ENCODE measurements around the gene XRCC4. TPM values are rescaled to one million over a fixed set of nuclear protein-coding genes. Genes with fewer than 3 reads are reported as not detected.

XRCC4 gene
- total and polyA plus RNA-seq, 9 of the 15 experiments (the other 6 are each of a cell fraction or from before 2014, with no cell fraction given): 13.6 to 61.6 (median 22.4) TPM

GRCh38 chr5:83312663-83313062 is 235.3 kb downstream of the XRCC4 start:
- no peaks in the 10 kb centered on the region for H3K9me1 ChIP-seq (ENCODE audit: control insufficient read depth, insufficient read depth, low read length)
- no peak overlapping the region for H3K4me3 ChIP-seq
- DNase-seq (ENCODE audit: extremely low read depth in 1 of 4, low spot score in 3 of 4) (no peak), FAIRE-seq (no peak), ATAC-seq (no peak)
- no TSS peak for BruUV-seq (replicated peaks)
- no peaks in the 10 kb centered on the region for H3K4me1 ChIP-seq (replicated peaks in 1 of 2; ENCODE audit: control insufficient read depth in 2 of 2, insufficient read depth in 2 of 2, low read length in 2 of 2)
- H4K20me1 ChIP-seq (replicated peaks; ENCODE audit: control insufficient read depth, insufficient read depth, low read length): no peaks in the 10 kb centered on the region
- POLR2A ChIA-PET: no interaction called here
- H3K27ac ChIP-seq (ENCODE audit: extremely low read depth, low read depth, low read length): no peak overlapping the region
- no peak overlapping the region for H3K4me2 ChIP-seq (ENCODE audit: insufficient read depth, low read length)
- intact Hi-C loops (cut with micrococcal nuclease) (no loop called here), in situ Hi-C loops (cut with MboI) (no loop called here)
- WGBS (ENCODE audit: insufficient coverage, low coverage, missing lambda C conversion rate): 46% methylated on average over 2 of the region's 2 CpGs
- CTCF ChIA-PET (ENCODE audit: low intra/inter-chr PET ratio): no interaction called here
- H3K9me3 ChIP-seq (replicated peaks; ENCODE audit: control insufficient read depth, insufficient read depth, low read depth, low read length): no peaks in the 10 kb centered on the region
- no peak overlapping the region for H2AFZ ChIP-seq (ENCODE audit: low read depth, low read length)
- H3K36me3 ChIP-seq (ENCODE audit: control insufficient read depth, insufficient read depth, low read length): no peaks in the 10 kb centered on the region
- H3K79me2 ChIP-seq (ENCODE audit: control insufficient read depth, insufficient read depth, low read length): no peaks in the 10 kb centered on the region
- no peaks in the 10 kb centered on the region for H3K27me3 ChIP-seq (ENCODE audit: control insufficient read depth in 2 of 2, insufficient read depth in 2 of 2, low read length in 2 of 2)
- no peak overlapping the region for H3K9ac ChIP-seq (ENCODE audit: insufficient read depth in 1 of 2, low read depth in 2 of 2, low read length in 2 of 2)
- TF ChIP-seq SMAD4 (CRISPR knock-in tag; conservative IDR thresholded peaks at IDR 0.05) (no peak), KLF10 (CRISPR knock-in tag; IDR thresholded peaks at IDR 0.05) (no peak), FOXM1 (IDR thresholded peaks at IDR 0.05; ENCODE audit: low read depth) (no peak), FOXM1 (CRISPR knock-in tag; IDR thresholded peaks at IDR 0.05; ENCODE audit: low read depth) (no peak), ZNF57 (CRISPR knock-in tag; IDR thresholded peaks at IDR 0.05) (no peak), REST (IDR thresholded peaks at IDR 0.05; ENCODE audit: borderline replicate concordance) (no peak), REST (CRISPR knock-in tag; IDR thresholded peaks at IDR 0.05; ENCODE audit: low read depth) (no peak), TEAD4 (IDR thresholded peaks at IDR 0.05; ENCODE audit: low read length) (no peak), TEAD4 (CRISPR knock-in tag; IDR thresholded peaks at IDR 0.05; ENCODE audit: borderline replicate concordance) (no peak), GMEB1 (CRISPR knock-in tag; IDR thresholded peaks at IDR 0.05) (no peak), USF2 (CRISPR knock-in tag; IDR thresholded peaks at IDR 0.05) (no peak), THRB (CRISPR knock-in tag; conservative IDR thresholded peaks at IDR 0.05) (no peak), RAD51 (IDR thresholded peaks at IDR 0.05; ENCODE audit: borderline replicate concordance, low read depth) (no peak)
